ENCODE results near the gene OR4D11.

OR4D11 gene

DNA sequence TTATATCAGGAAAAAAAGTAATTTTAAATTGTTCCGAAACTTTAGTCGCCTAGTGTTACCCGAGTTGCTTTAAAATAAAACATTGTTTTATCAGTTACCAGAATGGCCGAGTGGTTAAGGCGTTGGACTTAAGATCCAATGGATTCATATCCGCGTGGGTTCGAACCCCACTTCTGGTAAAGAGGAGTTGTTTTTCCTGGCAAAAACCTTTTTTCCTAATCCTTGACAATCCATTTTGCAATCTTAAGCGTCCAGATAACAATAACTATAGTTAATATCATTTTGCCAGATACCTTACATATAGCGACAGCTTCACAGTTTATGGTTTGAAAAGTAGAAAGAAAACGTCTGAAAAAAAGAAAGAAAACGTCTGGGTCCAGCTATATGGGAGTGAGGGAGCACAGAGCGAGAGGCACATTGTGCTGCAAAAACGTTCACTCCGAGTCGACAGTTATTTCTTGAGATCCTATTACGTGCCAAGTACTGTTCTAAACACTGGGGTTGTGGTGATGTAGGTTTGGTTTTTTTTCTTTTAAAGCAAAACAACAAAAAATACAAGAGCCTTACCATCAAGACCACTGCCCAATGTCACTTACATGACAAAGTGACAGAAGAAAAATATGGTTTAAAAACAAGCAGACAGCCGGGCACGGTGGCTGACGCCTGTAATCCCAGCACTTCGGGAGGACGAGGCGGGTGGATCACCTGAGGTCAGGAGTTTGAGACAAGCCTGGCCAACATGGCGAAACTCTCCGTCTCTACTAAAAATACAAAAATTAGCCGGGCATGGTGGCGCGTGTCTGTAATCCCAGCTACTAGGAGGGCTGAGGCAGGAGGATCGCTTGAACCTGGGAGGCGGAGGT, 48.5 kb downstream of the OR4D11 start:
- Histone ChIP-seq H3K9ac (no peak overlapping the region), H3K27me3 (ENCODE audit: control insufficient read depth, insufficient read depth, low read length) (no peaks in the 10 kb centered on the region), H3K4me2 (ENCODE audit: low read length) (peak overlapping the region; percentile 61), H3K4me3 (ENCODE audit: low read depth, low read length) (peak overlapping the region; percentile 52), H3K36me3 (ENCODE audit: control insufficient read depth, insufficient read depth, low read length) (no peaks in the 10 kb centered on the region), H3K27ac (peak overlapping the region; percentile 79), H3K79me2 (no peaks in the 10 kb centered on the region), H3K9me3 (ENCODE audit: control insufficient read depth, low read length) (no peaks in the 10 kb centered on the region), H3K4me1 (no peaks in the 10 kb centered on the region), H2AFZ (peak overlapping the region; percentile 52)
- TF ChIP-seq, protein P1, sequence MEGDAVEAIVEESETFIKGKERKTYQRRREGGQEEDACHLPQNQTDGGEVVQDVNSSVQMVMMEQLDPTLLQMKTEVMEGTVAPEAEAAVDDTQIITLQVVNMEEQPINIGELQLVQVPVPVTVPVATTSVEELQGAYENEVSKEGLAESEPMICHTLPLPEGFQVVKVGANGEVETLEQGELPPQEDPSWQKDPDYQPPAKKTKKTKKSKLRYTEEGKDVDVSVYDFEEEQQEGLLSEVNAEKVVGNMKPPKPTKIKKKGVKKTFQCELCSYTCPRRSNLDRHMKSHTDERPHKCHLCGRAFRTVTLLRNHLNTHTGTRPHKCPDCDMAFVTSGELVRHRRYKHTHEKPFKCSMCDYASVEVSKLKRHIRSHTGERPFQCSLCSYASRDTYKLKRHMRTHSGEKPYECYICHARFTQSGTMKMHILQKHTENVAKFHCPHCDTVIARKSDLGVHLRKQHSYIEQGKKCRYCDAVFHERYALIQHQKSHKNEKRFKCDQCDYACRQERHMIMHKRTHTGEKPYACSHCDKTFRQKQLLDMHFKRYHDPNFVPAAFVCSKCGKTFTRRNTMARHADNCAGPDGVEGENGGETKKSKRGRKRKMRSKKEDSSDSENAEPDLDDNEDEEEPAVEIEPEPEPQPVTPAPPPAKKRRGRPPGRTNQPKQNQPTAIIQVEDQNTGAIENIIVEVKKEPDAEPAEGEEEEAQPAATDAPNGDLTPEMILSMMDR (IDR thresholded peaks at IDR 0.05) = no peak

DNA sequence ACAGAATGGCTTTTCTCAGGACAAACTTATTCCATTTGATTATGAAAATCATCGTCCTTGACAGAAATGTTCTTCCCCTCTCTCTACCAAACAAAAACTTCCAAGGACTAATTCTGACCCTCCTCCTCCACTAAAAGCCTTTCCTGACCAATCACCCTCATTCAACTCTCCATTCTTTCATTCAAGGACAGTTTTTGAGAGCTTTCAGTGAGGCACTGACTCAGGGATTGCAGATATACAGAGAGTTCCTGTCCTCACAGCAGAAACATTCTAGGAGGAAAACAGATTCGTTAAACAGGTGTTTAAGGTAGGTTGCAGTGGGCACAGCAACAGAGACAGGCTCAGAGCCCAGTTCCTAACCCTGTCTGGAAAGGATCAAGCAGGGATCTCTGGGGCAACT, 49.5 kb downstream of the OR4D11 start:
- H3K4me2 ChIP-seq (ENCODE audit: low read length) = no peak overlapping the region
- H2AFZ ChIP-seq = no peak overlapping the region
- no peak overlapping the region for H3K9ac ChIP-seq
- TF ChIP-seq, protein P1 (IDR thresholded peaks at IDR 0.05) = no peak
- H3K27ac ChIP-seq = no peak overlapping the region
- no peaks in the 10 kb centered on the region for H3K9me3 ChIP-seq (ENCODE audit: control insufficient read depth, low read length)
- H3K27me3 ChIP-seq (ENCODE audit: control insufficient read depth, insufficient read depth, low read length) = no peaks in the 10 kb centered on the region
- H3K4me3 ChIP-seq (ENCODE audit: low read depth, low read length) = no peak overlapping the region
- no peaks in the 10 kb centered on the region for H3K36me3 ChIP-seq (ENCODE audit: control insufficient read depth, insufficient read depth, low read length)
- H3K79me2 ChIP-seq = no peaks in the 10 kb centered on the region
- no peaks in the 10 kb centered on the region for H3K4me1 ChIP-seq

DNA sequence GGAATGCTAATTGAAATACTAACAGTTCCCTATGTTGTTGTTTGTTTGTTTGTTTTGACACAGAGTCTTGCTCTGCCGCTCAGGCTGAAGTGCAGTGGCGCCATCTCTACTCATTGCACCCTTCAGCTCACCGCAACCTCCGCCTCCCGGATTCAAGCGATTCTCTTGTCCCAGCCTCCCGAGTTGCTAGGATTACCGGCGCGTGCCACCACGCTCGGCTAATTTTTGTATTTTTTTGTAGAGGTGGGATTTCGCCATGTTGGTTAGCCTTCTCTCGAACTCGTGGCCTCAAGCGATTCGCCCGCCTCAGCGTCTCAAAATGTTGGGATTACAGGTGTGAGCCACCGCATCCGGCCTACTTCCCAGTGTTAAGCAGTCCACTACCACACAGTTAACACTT, 49.9 kb downstream of the OR4D11 start:
- TF ChIP-seq, protein P1 (IDR thresholded peaks at IDR 0.05) = no peak
- Histone ChIP-seq H3K9me3 (ENCODE audit: control insufficient read depth, low read length) (no peaks in the 10 kb centered on the region), H3K27ac (no peak overlapping the region), H3K4me3 (ENCODE audit: low read depth, low read length) (no peak overlapping the region), H2AFZ (no peak overlapping the region), H3K79me2 (no peaks in the 10 kb centered on the region), H3K4me2 (ENCODE audit: low read length) (no peak overlapping the region), H3K4me1 (no peaks in the 10 kb centered on the region), H3K27me3 (ENCODE audit: control insufficient read depth, insufficient read depth, low read length) (no peaks in the 10 kb centered on the region), H3K36me3 (ENCODE audit: control insufficient read depth, insufficient read depth, low read length) (no peaks in the 10 kb centered on the region), H3K9ac (no peak overlapping the region)
